GM12875 (cell line): Measurements from ENCODE around the gene DNAJC5.

ENCODE experiments used
- H3K4me3 ChIP-seq: one replicate; pipeline ENCODE4 v1.5.1; 2011; ENCODE audit warnings: low read depth, low read length, control low read depth
- CTCF ChIP-seq: IDR thresholded peaks from 2 replicates; pipeline ENCODE4 v1.5.1; 2011; ENCODE audit warnings: low read depth, mild to moderate bottlenecking, control low read depth, inconsistent platforms, low read length, moderate library complexity, borderline replicate concordance; ENCODE audit not compliant: insufficient read depth

The DNAJC5 gene

GRCh38 chr20:63962426-63963347, 67.8 kb downstream of the DNAJC5 start:
- no peak for TF ChIP-seq CTCF
- H3K4me3 ChIP-seq: no peak overlapping the region

GRCh38 chr20:63963348-63963741, 68.4 kb downstream of the DNAJC5 start:
- no peak overlapping the region for H3K4me3 ChIP-seq
- no peak for TF ChIP-seq CTCF

GRCh38 chr20:63963784-63964301, 68.9 kb downstream of the DNAJC5 start:
- TF ChIP-seq CTCF: no peak

GRCh38 chr20:63964412-63964811, 69.5 kb downstream of the DNAJC5 start:
- TF ChIP-seq CTCF: no peak
- no peak overlapping the region for H3K4me3 ChIP-seq

More at GRCh38 chr20:63963784-63964301, 68.9 kb downstream of the DNAJC5 start:
- no peak overlapping the region for H3K4me3 ChIP-seq

- H3K4me3 ChIP-seq: no peak overlapping the region
- TF ChIP-seq CTCF: no peak
Observed at GRCh38 chr20:63966172-63966943, 71.4 kb downstream of the DNAJC5 start.

- no peak for TF ChIP-seq CTCF
- H3K4me3 ChIP-seq: no peak overlapping the region
Observed at GRCh38 chr20:63966944-63967322, 72.0 kb downstream of the DNAJC5 start.
